Peyer's patch (tissue), 4 donors: ENCODE measurements around the gene CNKSR3. TPM values are rescaled to one million over a fixed set of nuclear protein-coding genes. Genes with fewer than 3 reads are reported as not detected.

Experiments
- DNase-seq, 3 donors: peaks; one replicate each; pipeline ENCODE4 v3.0.0-alpha.2; 2017 to 2019
- H3K27ac ChIP-seq, 4 donors: fragments of 200-600 bp; sonication (generic); one replicate each; pipeline ENCODE4 v1.5.1; 2016 to 2019
- H3K27me3 ChIP-seq, 2 donors: fragments of 200-600 bp; sonication (generic); one replicate each; pipeline ENCODE4 v1.5.1; 2019
- H3K36me3 ChIP-seq, 3 donors: fragments of 200-600 bp; sonication (generic); one replicate each; pipeline ENCODE4 v1.5.1; 2016 to 2019
- H3K4me1 ChIP-seq, 4 donors: fragments of 200-600 bp; sonication (generic); one replicate each; pipeline ENCODE4 v1.5.1; 2016 to 2019
- H3K4me3 ChIP-seq, 4 donors: fragments of 200-600 bp; sonication (generic); 1 replicate in 3 of 4; 2 replicates in 1 of 4; pipeline ENCODE4 v1.5.1; 2016 to 2019; ENCODE audit warnings: mild to moderate bottlenecking in 1 of 4
- H3K9me3 ChIP-seq, 4 donors: fragments of 200-600 bp; sonication (generic); one replicate each; pipeline ENCODE4 v1.5.1; 2016 to 2019; ENCODE audit warnings: mild to moderate bottlenecking in 1 of 4
- CTCF ChIP-seq, 6 experiments: fragments of 450-650 bp in 4 of 6; fragments of 200-600 bp in 2 of 6; sonication (generic) in 1 of 6; IDR thresholded peaks; one replicate each; pipeline ENCODE4 v1.5.1; 2017 to 2019; ENCODE audit warnings: antibody characterized with exemption in 6 of 6, mild to moderate bottlenecking in 3 of 6, moderate library complexity in 1 of 6
- POLR2A ChIP-seq, 2 donors: fragments of 450-650 bp; IDR thresholded peaks; one replicate each; pipeline ENCODE4 v1.5.1; 2017; ENCODE audit warnings: antibody characterized with exemption in 2 of 2, mild to moderate bottlenecking in 2 of 2, moderate library complexity in 2 of 2
- total RNA-seq, 4 donors: library from RNA; depleted of rRNA; stranded (reverse); fragments of >200 nt; gene quantifications; one replicate each; pipeline ENCODE4 v1.1.0, GENCODE V29; 2016

Gene CNKSR3
- total RNA-seq, 4 donors from 2014 or later, result 29.6 to 34.5 (median 30.1) TPM

DNA sequence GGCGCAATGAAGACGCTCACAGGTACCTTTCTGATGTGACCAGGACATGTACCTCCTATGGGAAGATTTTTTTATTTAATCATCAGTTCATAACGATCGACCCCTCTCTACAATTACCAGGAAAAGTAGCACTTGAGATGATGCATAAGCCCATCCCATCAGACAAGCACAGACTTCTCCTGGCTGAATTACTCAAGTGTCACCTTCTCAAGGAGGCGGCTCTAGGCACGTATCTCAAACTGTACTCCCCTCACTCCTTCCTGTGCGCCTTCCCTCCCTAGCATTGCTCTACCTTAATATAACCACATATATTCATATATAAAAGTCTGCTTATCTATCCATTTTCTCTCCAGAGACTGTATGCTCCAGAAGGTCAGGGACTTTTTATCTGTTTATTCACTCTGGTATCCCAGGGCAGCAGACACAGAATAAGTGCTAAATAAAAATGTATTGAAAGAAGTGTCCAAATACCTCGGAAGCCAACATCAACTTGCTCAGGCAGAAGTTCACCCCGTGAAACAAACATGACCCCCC, 71.5 kb downstream of the CNKSR3 start:
- Histone ChIP-seq H3K9me3 (no peaks in the 10 kb centered on the region), H3K36me3 (peaks cover 0 to 25% (median 0%) of the 10 kb centered on the region in 3 donors), H3K27me3 (no peaks in the 10 kb centered on the region), H3K4me3 (no peak overlapping the region), H3K4me1 (peaks cover 0 to 17% (median 0%) of the 10 kb centered on the region in 4 donors), H3K27ac (no peak overlapping the region)
- no peak for DNase-seq
- TF ChIP-seq CTCF (IDR thresholded peaks at IDR 0.05) (no peak), POLR2A (IDR thresholded peaks at IDR 0.05) (no peak)

GRCh38 chr6:154435400-154435945, 75.0 kb downstream of the CNKSR3 start:
- H3K36me3 ChIP-seq, result peaks cover 0 to 30% (median 0%) of the 10 kb centered on the region in 3 donors
- no peaks in the 10 kb centered on the region for H3K27me3 ChIP-seq
- no peak for TF ChIP-seq CTCF (IDR thresholded peaks at IDR 0.05)
- no peak for TF ChIP-seq POLR2A (IDR thresholded peaks at IDR 0.05)
- H3K27ac ChIP-seq, result no peak overlapping the region
- no peaks in the 10 kb centered on the region for H3K9me3 ChIP-seq
- H3K4me1 ChIP-seq, result peaks cover 0 to under 1% (median 0%) of the 10 kb centered on the region in 4 donors
- no peak for DNase-seq
- H3K4me3 ChIP-seq, result no peak overlapping the region

DNA sequence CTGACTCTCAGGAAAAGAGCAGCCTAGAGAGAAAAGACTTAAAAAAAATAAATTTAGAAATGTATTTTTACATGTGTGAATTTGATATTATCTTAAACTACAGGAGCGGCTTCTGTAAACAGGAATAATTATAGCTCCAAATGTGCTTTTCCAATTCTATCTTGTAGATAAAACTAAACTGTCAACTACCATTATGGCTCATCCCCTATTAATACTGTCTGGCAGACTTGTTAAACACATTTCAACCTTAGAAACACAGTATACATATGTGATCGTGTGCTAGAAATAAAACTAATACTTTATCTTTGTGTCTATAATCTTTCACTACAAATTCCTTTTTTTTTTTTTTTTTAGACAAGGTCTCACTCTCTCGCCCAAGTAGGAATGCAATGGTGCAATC, 75.8 kb downstream of the CNKSR3 start:
- Histone ChIP-seq H3K27me3 (no peaks in the 10 kb centered on the region), H3K27ac (no peak overlapping the region), H3K4me1 (no peaks in the 10 kb centered on the region), H3K4me3 (no peak overlapping the region), H3K36me3 (peaks cover 0 to 35% (median 0%) of the 10 kb centered on the region in 3 donors), H3K9me3 (no peaks in the 10 kb centered on the region)
- no peak for DNase-seq
- TF ChIP-seq POLR2A (IDR thresholded peaks at IDR 0.05), result no peak
- no peak for TF ChIP-seq CTCF (IDR thresholded peaks at IDR 0.05)

DNA sequence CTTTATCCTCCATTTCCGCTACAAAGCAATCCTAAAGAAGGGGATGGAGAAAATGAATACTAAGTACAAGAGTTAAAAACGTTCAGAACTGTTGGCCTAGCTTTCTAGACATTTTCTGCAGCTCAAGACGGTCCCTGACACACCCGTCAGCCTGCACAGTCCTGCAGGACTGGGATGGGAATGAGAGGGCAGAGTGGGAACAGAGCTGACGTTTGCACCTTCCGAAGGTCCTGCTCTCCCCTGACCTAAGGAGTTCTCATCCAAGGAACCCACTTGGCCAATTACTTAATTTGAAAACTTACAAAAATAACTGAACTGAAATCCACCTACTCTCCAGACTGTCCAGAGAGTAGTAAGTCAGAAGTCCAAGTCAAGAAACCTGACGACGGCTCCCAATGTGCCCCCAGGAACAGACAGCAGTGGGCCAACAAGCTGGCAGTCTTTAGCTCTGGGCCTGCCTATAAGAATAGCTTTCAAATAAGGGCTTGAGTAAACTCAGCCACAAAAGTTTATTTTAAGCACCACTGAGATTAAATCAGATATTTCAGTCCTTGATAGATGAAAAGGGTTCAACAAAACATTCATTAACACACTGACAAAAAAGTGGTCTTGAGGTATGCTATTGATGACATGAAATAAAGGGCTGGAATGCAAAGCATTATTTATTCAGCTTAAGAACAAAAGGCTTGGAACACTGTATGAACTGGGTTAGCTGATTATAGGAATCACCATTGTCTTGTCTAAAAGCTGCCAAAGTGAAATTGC, 76.8 kb downstream of the CNKSR3 start:
- Histone ChIP-seq H3K9me3 (no peaks in the 10 kb centered on the region), H3K4me3 (no peak overlapping the region), H3K27ac (no peak overlapping the region), H3K4me1 (no peaks in the 10 kb centered on the region), H3K27me3 (no peaks in the 10 kb centered on the region), H3K36me3 (peaks cover 0 to 37% (median 0%) of the 10 kb centered on the region in 3 donors)
- DNase-seq, result no peak
- TF ChIP-seq CTCF (IDR thresholded peaks at IDR 0.05) (no peak), POLR2A (IDR thresholded peaks at IDR 0.05) (no peak)

DNA sequence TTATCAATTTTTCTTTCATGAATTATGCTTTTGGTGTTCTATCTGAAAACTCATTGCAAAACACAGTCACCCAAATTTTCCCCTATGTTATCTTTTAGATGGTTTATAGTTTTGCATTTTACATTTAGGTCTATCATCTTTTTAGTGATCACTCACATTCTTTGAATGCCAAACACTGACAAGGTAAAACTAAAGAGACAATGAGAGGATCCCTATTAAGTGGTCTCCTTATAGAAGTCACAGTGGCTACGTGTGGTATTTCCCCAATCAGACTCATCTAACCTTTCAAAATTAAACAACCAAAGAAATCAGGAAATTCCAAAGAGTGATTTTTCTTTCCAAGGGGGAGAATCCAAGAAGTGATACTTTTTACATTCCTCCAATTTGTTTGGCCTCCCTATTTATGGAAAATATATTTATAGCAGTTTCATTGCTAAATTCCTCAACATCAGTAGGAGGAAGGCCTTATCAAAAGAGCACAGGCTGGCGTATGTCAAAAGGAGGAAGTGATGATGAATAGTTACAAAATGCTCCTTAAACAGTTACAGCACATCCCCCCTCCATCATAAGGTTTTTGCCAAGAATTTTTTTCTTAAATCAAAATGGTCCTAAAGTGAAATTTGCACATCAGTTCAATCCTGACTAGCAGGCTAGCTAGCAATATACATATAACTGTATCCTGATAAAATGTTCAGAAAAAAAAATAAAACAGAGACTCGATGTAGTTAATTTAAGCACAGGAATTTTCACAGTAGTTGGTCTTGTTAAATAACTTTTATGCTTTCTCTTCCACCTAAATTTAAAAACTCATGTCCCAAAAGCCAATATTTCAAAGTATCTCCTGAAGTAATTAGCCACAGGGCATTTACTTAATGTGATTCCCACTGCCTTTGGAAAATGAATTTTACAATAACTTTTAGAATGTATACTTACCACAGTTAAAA, 77.7 kb downstream of the CNKSR3 start:
- TF ChIP-seq CTCF (IDR thresholded peaks at IDR 0.05), result no peak
- Histone ChIP-seq H3K27ac (no peak overlapping the region), H3K36me3 (peaks cover 0 to 40% (median 0%) of the 10 kb centered on the region in 3 donors), H3K4me1 (no peaks in the 10 kb centered on the region), H3K4me3 (no peak overlapping the region), H3K27me3 (no peaks in the 10 kb centered on the region), H3K9me3 (no peaks in the 10 kb centered on the region)
- no peak for DNase-seq
